Measurements from ENCODE around the gene DTD1. TPM values are rescaled to one million over a fixed set of nuclear protein-coding genes. Genes with fewer than 3 reads are reported as not detected.
A peak's percentile ranks its signal among the peaks of the same experiment; 100 is the strongest.

DTD1 gene
- total and polyA plus RNA-seq, 11 donors: 8.0 to 30.3 (median 15.6) TPM

DNA sequence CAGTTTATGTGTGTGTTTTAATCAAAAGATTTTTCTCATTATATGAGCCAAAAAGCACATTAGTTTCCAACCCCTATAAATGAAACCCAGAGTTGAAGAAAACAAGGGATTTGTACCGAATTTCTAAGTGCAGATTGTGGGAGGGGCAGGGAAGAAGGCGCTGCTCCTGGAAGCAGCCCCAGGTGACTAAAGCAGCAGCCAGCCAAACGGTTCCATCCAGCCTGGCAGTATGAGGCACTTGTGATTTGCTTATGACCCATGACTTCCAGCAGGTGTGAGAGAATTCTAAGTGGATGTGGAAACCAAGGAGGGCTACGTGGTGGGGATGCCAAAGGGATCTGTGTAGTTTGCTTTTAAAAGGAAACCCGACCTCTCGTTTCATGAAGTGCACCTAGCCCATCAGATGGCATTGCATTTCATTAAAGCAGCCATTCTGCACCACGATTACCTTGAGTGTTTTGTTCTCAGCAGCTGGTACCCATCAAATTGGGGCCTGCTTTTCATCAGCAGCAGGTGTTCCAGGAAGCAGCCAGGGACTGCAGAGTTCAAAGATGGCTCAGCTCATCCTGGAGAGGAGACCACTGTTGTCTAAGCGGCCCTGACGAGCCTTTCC, 79.1 kb downstream of the DTD1 start:
- H3K27me3 ChIP-seq: no peaks in the 10 kb centered on the region
- no peaks in the 10 kb centered on the region for H3K4me1 ChIP-seq
- peak overlapping the region in 1 of 12 donors; percentile 28 for H3K27ac ChIP-seq
- ATAC-seq (no peak), DNase-seq (no peak)
- no peaks in the 10 kb centered on the region for H3K9me3 ChIP-seq
- TF ChIP-seq, protein P1, sequence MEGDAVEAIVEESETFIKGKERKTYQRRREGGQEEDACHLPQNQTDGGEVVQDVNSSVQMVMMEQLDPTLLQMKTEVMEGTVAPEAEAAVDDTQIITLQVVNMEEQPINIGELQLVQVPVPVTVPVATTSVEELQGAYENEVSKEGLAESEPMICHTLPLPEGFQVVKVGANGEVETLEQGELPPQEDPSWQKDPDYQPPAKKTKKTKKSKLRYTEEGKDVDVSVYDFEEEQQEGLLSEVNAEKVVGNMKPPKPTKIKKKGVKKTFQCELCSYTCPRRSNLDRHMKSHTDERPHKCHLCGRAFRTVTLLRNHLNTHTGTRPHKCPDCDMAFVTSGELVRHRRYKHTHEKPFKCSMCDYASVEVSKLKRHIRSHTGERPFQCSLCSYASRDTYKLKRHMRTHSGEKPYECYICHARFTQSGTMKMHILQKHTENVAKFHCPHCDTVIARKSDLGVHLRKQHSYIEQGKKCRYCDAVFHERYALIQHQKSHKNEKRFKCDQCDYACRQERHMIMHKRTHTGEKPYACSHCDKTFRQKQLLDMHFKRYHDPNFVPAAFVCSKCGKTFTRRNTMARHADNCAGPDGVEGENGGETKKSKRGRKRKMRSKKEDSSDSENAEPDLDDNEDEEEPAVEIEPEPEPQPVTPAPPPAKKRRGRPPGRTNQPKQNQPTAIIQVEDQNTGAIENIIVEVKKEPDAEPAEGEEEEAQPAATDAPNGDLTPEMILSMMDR (IDR thresholded peaks at IDR 0.05): no peak
- TF ChIP-seq POLR2A (IDR thresholded peaks at IDR 0.05): no peak
- intact Hi-C loops (cut with DNase I): no loop called here
- 63 to 67% (median 64%) methylated on average over 9 of the region's 9 CpGs for WGBS, 4 donors
- H3K4me3 ChIP-seq: no peak overlapping the region
- no peaks in the 10 kb centered on the region for H3K36me3 ChIP-seq

DNA sequence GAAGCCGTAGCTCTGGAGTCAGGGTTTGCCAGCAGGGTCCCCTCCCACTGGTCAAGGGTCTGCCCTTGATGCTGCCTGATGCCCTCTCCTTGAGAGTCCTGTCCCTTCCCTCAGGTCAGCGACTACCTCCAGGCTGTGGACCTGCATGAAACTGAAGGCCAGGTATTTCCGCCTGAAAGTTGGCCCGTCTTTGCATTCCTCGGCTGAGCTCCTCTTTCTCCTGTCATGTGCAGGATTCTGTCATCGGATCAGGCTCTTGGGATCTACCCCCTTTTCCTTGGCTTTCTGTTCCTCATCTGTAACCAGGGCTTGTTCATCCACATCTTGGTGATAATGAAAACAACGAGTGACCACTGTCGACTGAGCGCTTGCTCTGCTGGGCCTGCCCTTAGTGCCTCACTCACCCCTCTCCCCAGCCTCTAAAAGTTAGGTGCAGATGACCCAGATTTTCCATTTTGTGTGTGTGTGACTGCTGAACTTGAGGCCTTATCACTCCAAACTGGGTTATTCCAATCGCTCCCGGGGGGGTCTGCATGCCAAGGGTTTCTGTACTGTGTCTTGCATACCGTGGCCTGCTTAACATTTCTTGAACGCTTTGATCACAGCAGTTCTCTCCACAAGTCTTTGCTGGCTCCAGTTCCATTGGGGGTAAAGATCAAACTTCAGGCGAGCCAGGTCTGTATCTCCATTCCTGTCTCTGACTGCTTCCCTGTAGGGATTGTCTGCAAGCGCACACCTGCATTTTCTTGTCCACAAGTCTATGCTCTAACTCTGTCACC, 81.6 kb downstream of the DTD1 start:
- DNase-seq: no peak
- no peaks in the 10 kb centered on the region for H3K36me3 ChIP-seq
- no peaks in the 10 kb centered on the region for H3K27me3 ChIP-seq
- no peak for TF ChIP-seq POLR2A (IDR thresholded peaks at IDR 0.05)
- TF ChIP-seq, protein P1 (IDR thresholded peaks at IDR 0.05): no peak
- H3K4me3 ChIP-seq: no peak overlapping the region
- peak in 1 of 4 donors; percentile 27 for ATAC-seq
- 72 to 78% (median 76%) methylated on average over 14 to 15 of the region's 15 CpGs for WGBS, 4 donors
- no peak overlapping the region for H3K27ac ChIP-seq
- intact Hi-C loops (cut with DNase I): no loop called here
- H3K4me1 ChIP-seq: no peaks in the 10 kb centered on the region
- no peaks in the 10 kb centered on the region for H3K9me3 ChIP-seq

DNA sequence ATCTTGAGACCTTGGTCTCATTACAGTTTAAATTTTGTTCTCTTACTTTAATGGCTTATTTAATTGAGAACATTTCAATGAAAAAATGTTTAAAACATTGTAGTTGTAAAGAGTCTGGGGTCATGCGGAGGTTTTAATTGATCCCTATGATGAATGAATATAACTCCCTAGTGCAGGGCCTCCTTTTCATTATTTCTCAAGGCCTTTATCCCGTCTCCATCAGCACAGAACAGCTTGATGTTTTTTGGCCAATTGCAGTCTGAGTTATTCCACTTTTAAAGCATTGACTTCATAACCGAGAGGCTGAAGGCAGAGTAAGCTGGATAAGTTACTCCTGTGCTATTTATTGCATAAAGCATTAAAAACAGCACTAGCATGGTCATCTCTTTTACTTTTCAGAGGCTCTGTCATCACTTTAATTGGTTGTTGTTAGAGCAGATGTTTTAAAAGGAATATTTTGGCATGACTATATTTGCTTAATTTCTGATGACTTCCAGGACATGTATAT, 83.4 kb downstream of the DTD1 start:
- 81 to 92% (median 88%) methylated on average over 3 of the region's 3 CpGs for WGBS, 4 donors
- H3K36me3 ChIP-seq: no peaks in the 10 kb centered on the region
- no peak overlapping the region for H3K4me3 ChIP-seq
- H3K27ac ChIP-seq: no peak overlapping the region
- DNase-seq: no peak
- H3K9me3 ChIP-seq: no peaks in the 10 kb centered on the region
- intact Hi-C loops (cut with DNase I): no loop called here
- no peak for ATAC-seq
- H3K27me3 ChIP-seq: no peaks in the 10 kb centered on the region
- no peaks in the 10 kb centered on the region for H3K4me1 ChIP-seq
- TF ChIP-seq, protein P1 (IDR thresholded peaks at IDR 0.05): no peak
- TF ChIP-seq POLR2A (IDR thresholded peaks at IDR 0.05): no peak

DNA sequence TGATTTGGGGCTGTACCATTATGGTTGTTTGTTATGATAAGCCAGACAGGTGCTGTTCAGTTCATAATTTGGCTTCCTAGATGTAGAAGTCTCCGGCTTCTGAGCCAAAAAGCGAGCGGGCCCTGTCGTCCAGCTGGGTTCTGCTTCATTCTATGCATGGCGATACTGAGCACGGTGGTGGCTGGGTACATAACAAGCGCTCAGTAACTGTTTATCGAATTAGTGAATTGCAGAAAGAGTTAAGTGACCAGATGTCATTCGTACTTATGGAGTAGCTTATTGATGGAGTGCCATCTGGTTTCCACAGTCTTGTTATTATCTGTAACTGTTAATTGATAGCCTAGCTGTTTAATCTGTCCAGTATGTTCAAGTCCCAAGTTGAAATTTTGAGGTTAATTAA, 85.0 kb downstream of the DTD1 start:
- Histone ChIP-seq H3K4me3 (no peak overlapping the region), H3K27ac (no peak overlapping the region), H3K36me3 (no peaks in the 10 kb centered on the region), H3K9me3 (no peaks in the 10 kb centered on the region), H3K27me3 (no peaks in the 10 kb centered on the region), H3K4me1 (no peaks in the 10 kb centered on the region)
- ATAC-seq (no peak), DNase-seq (no peak)
- no peak for TF ChIP-seq POLR2A (IDR thresholded peaks at IDR 0.05)
- TF ChIP-seq, protein P1 (IDR thresholded peaks at IDR 0.05): no peak
- WGBS, 4 donors: 91 to 98% (median 93%) methylated on average over 9 of the region's 9 CpGs
- intact Hi-C loops (cut with DNase I): no loop called here

Measured in heart left ventricle (tissue), 16 donors.